Thyroid gland (tissue), 4 donors: ENCODE data around the gene NKX1-2.

Experiments
- POLR2A ChIP-seq, 2 donors: fragments of 450-650 bp; IDR thresholded peaks; one replicate each; pipeline ENCODE4 v1.6.1; 2017; ENCODE audit warnings: antibody characterized with exemption in 2 of 2, mild to moderate bottlenecking in 2 of 2, moderate library complexity in 1 of 2
- TF ChIP-seq, protein P1 (sequence below), 6 experiments: fragments of 200-600 bp in 3 of 6; fragments of 450-650 bp in 3 of 6; sonication (generic) in 3 of 6; IDR thresholded peaks; one replicate each; pipeline ENCODE4 v1.5.1; 2016 to 2019; ENCODE audit warnings: antibody characterized with exemption in 6 of 6, mild to moderate bottlenecking in 2 of 6, inconsistent platforms in 1 of 6, moderate library complexity in 1 of 6

GRCh38 chr10:124472071-124472470 is 22.2 kb upstream of the NKX1-2 start:
- TF ChIP-seq, protein P1, sequence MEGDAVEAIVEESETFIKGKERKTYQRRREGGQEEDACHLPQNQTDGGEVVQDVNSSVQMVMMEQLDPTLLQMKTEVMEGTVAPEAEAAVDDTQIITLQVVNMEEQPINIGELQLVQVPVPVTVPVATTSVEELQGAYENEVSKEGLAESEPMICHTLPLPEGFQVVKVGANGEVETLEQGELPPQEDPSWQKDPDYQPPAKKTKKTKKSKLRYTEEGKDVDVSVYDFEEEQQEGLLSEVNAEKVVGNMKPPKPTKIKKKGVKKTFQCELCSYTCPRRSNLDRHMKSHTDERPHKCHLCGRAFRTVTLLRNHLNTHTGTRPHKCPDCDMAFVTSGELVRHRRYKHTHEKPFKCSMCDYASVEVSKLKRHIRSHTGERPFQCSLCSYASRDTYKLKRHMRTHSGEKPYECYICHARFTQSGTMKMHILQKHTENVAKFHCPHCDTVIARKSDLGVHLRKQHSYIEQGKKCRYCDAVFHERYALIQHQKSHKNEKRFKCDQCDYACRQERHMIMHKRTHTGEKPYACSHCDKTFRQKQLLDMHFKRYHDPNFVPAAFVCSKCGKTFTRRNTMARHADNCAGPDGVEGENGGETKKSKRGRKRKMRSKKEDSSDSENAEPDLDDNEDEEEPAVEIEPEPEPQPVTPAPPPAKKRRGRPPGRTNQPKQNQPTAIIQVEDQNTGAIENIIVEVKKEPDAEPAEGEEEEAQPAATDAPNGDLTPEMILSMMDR (IDR thresholded peaks at IDR 0.05) = no peak
- no peak for TF ChIP-seq POLR2A (IDR thresholded peaks at IDR 0.05)
